AML-193 (cell line): Measurements from ENCODE around the gene HECTD1.
A peak's percentile ranks its signal among the peaks of the same experiment; 100 is the strongest.
"Not testable (repeated sequence)": the region's sequence is repeated elsewhere in the genome, so short reads cannot be mapped to it uniquely, and the experiment has no call there.

ENCODE experiments used
- DNase-seq, 2 experiments: peaks; one replicate each; lab custom pipeline; 2025; lab: John Stamatoyannopoulos, UW

Gene HECTD1

DNA sequence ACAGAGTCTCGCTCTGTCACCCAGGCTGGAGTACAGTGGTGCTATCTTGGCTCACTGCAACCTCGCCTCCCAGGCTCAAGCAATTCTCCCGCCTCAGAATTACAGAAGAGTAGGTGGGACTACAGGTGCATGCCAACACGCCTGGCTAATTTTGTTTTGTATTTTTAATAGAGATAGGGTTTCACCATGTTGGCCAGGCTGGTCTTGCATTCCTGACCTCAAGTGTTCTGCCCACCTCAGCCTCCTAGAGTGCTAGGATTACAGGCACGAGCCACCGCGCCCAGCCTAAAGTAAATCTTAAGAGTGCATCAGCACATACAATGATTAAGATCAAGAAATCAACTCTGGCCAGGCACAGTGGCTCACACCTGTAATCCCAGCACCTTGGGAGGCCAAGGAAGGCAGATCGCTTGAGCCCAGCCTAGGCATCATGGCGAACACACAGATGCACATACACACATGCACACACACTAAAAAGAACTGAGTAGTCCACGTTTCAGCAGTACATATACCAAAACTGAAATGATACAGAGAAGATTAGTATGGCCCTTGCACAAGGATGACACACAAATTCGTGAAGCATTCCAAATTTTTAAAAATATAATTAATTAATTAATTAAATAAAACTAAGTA is 65.0 kb downstream of the HECTD1 start:
- DNase-seq = no peak

DNA sequence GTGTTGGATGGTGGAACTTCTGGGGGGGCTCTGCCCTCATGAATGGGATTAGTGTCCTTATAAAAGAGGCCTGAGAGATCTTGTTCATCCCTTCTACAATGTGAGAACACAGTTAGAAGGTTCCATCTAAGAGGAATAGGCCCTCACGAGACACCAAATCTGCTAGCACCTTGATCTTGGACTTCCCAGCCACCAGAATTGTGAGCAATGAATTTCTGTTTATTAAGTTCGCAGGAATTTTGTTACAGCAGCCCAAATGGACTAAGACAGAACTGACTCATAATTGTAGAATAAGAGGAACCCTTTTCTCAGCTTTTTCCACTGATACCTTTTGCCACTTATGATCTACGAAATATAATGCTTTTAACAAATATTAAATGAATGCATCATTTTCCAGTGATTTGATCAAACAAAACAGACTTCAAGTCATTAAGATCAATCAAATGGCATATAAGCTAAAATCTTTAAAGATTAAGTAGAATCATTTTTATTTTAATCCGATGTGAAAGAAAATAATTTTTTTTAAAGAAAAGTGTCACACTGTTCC is 68.2 kb downstream of the HECTD1 start:
- no peak for DNase-seq

DNA sequence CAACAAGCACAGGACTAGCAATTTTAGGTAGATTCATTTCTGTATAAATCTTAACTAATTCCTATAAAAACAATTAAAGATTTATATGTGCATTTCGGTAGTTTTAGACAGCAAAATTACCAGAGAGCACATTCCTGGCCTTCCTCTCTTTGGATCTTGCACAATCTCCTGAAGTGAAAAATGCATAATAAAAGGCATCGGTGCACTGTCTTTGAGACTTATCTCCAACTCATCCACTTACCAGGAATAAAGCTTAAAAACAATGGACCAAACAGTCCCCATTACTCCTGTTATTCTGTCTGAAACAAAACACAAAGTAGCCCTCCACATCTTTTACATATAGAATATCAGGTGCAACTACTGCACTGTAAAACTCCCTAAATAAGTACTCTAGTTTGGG is 69.3 kb downstream of the HECTD1 start:
- no peak for DNase-seq

DNA sequence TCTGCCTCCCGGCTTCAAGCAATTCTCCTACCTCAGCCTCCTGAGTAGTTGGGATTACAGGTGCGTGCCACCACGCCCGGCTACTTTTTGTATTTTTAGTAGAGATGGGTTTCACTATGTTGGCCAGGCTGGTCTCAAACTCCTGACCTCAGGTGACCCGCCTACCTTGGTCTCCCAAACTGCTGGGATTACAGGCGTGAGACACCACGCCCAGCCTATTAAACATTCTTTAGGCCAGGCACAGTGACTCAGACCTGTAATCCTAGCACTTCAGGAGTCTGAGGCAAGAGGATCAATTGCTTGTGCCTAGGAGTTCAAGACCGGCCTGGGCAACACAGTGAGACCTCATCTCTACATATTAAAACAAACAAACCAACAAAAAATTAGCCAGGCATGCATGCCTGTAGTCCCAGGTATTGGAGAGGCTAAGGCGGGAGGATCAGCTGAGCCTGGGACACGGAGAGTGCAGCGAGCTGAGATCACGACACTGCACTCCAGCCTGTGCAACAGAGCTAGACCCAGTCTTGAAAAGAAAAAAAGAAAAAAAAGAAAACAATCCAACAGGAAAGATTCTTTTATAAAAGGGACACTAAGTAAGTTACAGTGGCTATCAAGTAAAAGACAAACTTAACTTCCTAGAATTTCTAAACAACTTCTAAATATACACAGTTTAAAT is 70.2 kb downstream of the HECTD1 start:
- no peak for DNase-seq

DNA sequence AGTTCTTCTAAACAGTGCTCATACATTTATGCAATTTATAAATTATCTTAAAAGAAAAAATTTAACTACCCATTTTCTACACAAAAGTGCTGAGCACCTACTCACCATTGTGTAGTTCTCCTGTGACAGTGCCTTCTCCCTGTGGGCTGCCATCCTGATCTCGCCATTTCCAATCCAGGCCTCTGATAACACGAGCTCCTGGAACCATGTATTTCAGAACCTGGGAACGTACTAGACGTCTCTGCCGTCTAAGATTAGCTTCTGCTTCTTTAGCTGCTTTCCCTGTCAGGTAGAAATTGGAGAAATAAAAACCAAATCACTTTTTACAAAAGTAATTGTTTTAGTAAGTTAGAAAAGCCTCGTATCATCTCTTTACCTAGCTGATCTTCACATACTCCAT is 74.5 kb downstream of the HECTD1 start:
- DNase-seq = no peak

- no peak for DNase-seq
Observed at GRCh38 chr14:31128601-31129526, 78.7 kb downstream of the HECTD1 start.

DNA sequence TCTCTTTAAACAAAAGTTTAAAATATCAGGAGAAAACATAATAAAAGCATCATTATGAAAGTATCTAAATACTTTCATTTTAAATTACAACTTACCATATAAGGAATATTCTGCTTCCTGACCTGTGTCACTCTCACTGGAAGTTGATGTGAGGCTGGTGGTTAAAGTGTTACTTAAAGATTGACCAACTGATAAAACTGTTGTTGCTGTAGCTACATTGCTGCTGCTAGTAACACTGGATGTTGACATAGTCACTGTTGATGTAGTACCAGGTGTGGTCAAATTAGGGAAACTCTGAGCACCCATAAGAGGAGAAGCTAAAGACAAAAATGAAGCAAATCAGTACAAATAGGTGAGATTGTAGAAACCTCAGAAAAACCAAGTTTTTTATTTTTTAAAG is 79.9 kb downstream of the HECTD1 start:
- DNase-seq = no peak

DNA sequence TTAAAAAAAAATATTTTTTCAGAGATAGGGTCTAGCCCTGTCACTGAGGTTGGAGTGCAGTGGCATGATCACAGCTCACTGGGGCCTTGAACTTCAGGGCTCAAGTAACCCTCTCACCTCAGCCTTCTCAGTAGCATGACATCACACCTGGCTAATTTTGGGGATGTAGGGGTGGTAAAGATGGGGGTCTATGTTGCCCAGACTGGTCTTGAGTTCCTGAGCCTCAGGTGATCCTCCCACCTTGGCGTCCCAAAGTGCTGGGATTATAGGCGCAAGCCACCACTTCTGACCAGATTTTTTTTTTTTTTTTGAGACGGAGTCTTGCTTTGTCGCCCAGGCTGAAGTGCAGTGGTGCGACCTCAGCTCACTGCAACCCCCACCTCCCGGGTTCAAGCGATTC is 80.9 kb downstream of the HECTD1 start:
- DNase-seq = no peak

DNA sequence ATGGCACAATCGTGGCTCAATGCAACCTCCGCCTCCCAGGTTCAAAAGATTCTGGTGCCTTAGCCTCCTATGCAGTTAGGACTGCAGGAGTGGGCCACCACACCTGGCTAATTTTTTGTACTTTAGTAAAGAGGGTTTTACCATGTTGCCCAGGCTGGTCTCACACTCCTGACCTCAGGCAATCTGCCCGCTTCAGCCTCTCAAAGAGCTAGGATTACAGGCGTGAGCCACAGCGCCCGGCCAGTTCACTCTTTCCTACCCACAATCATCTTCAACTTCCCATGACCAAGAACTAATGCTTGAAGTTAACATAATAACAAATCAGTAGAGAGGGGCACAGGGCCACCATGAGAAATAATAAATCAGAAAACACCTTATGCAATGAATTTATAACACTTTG is 82.4 kb downstream of the HECTD1 start:
- DNase-seq = no peak

- no peak for DNase-seq
Observed at GRCh38 chr14:31124197-31124596, 83.4 kb downstream of the HECTD1 start.

DNA sequence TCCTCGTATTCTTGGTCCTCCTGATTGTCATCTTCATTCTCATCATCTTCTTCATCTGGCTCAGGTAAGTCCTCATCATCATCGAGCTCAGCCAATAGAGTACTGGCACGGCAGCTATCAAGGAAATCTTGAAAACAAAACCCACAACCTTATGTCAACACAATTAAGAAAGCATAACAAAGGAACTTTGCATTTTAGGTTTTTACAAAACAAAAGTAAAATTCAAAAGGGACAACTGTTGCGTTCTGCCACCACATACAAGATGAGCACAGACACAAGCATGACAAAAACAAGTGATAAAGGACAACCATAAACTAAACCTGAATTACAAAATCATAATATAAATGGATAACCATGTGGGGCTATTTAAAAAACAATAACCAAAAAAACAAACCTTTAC is 84.7 kb downstream of the HECTD1 start:
- no peak for DNase-seq

GRCh38 chr14:31122098-31122611 is 85.4 kb downstream of the HECTD1 start:
- DNase-seq = no peak

- DNase-seq = no peak
Observed at GRCh38 chr14:31118892-31119291, 88.7 kb downstream of the HECTD1 start.

GRCh38 chr14:31113794-31114193 is 93.8 kb downstream of the HECTD1 start:
- DNase-seq = no peak

DNA sequence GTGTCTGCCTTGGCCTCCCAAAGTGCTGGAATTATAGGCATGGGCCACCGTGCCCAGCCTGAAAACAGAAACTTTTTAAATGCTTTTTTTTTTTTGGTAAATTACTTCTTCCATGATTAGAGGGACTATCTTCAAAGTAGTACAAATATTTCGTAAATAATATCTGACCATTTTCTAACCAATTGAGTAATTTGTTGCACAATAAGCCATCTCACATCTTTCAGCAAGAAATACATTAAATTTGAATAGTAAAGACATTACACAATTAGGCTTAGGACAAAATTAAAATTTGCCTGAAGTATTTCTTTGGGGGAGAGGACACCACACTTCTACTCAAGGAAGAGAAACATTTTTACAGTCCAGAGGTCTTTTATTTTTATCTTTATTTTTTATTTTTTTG is 96.7 kb downstream of the HECTD1 start:
- peak; percentile 14 to 22 for DNase-seq

DNA sequence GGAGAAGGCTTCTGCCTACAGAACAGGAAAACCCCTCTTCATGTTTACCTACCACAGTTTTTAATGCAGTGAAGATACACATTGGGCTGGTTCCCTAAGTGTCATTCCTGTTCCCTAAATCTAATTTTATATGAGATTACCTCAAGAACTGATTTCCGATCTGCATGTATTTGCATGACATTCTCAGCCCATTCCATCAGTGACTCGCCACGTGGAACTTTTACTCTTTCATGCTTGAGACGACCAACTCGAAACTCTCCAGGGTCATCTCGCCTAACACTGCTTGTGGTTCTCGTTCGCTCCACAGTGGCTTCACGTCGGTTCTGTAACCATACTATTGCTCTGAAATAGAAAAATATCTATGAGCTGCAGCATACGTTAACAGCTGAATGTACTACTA is 98.3 kb downstream of the HECTD1 start:
- no peak for DNase-seq

DNA sequence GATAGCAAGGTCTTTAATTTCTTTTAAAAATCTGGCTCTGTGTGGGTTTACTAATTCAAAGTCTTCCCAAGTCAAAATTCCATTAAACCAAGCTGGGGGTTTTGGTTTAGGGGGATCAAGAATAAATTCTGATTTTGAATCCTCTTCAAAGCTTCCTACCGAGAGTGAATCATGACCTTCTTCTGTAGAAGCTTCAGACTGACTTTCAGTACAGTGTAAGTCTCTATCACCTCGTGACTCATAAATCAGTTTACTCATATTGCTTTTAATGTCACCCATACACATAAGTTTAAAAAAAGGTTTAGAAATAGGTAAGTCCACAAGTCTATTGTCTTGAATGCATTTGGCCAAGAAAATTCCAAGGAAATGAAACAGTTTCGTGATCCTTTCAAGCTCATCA is 100.8 kb downstream of the HECTD1 start:
- DNase-seq = no peak

DNA sequence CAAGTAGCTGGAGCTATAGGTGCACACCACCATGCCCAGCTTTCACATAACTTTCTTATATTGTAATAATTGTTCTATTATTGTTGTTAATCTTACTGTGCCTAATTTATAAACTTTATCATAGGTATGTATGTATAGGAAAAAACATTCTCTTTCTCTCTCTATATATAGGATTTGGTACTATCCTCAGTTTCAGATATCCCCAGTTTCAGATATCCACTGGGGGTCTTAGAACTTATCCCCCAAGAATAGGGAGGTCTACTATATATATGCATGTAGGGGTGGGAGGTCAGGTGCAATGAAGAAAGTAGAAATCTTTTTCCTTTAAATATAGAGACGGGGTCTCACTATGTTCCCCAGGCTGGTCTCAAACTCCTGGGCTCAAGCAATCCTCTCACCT is 110.5 kb downstream of the HECTD1 start:
- DNase-seq = no peak

GRCh38 chr14:31096255-31096654 is 111.3 kb downstream of the HECTD1 start:
- DNase-seq = no peak

DNA sequence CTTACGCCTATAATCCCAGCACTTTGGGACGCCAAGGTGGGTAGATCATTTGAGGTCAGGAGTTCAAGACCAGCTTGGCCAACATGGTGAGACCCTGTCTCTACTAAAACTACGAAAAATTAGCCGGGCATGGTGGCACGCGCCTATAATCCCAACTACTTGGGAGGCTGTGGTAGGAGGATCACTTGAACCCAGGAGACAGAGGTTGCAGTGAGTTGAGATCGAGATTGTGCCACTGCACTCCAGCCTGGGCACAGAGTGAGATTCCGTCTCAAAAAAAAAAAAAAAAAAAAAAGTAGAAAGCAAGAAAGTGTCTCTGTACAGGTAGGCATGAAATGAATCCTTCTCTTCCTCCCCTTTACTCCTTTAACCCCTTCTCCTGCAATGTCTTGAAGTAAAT is 111.8 kb downstream of the HECTD1 start:
- DNase-seq = not testable (repeated sequence)

DNA sequence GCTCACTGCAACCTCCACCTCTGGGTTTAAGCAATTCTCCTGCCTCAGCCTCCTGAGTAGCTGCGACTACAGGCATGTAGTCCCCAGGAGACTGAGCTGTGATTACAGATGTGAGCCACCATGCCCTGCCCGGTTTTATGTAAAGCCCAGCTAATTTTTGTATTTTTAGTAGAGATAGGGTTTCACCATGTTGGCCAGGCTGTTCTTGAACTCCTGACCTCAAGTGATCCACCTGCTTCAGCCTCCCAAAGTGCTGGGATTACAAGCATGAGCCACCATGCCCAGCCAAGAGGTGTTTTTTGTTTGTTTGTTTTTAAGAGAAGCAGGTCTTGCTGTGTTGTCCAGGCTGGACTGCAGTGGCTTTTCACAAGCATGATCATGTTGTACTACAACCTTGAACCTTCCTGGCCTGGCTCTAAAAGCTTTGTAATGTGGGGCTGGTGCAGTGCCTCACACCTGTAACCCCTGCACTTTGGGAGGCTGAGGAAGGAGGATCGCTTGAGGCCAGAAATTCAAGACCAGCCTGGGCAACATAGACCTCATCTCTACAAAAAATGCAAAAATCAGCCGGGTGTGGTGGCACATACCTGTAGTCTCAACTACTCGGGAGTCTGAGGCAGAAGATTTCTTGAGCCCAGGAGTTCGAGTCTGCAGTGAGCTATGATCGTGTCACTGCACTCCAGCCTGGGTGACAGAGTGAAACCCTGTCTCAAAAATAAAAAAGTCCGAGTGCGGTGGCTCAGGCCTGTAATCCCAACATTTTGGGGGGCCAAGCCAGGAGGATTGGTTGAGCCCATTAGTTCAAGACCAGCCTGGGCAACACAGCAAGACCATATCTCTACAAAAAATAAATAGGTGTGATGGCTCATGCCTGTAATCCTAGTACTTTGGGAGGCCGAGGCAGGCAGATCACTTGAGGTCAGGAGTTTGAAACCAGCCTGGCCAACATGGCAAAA is 113.4 kb downstream of the HECTD1 start:
- not testable (repeated sequence) for DNase-seq
